NT2/D1 (cell line): ENCODE measurements around the gene PNKD.

Source experiments
- SUZ12 ChIP-seq: IDR thresholded peaks from 2 replicates; pipeline ENCODE4 v1.6.1; 2011; ENCODE audit not compliant: insufficient read length, insufficient read depth; ENCODE audit errors: extremely low read depth
- YY1 ChIP-seq: IDR thresholded peaks from 2 replicates; pipeline ENCODE4 v1.6.1; 2011; ENCODE audit not compliant: insufficient read length, insufficient read depth
- ZNF274 ChIP-seq: IDR thresholded peaks from 2 replicates; pipeline ENCODE4 v1.6.1; 2011; ENCODE audit warnings: mild to moderate bottlenecking, low read depth, low read length

DNA sequence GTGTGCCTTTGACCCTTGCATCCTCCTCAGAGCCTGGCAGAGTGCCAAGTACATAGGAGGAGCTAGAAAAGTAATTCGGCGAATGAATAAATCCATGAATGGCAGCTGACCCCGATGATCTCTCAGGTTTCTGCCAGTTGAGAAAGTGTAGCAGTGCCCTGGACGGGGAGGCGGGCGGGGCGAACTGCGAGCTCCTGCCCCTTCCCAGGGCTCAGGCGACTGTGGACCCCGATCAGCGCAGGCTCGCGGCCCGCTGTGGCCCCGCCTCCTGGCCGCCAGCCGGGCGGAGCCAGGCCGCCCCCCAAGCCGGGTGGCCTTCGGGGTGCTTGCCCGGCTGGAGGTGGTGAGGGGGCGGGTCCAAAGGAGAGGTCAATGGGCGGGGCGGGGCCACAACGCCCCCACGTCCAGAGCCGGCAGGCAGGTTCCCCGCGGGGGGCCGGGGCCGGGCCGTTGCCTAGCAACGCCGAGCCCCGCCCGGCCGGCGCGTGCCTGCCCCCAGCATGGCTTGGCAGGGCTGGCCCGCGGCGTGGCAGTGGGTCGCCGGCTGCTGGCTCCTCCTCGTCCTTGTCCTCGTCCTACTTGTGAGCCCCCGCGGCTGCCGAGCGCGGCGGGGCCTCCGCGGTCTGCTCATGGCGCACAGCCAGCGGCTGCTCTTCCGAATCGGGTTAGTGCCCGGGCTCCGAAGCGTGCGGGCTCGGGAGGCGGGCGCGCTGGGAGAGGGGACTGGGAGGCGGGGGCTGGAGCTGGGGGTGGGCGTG is 52.6 kb downstream of the PNKD start:
- TF ChIP-seq SUZ12 (no peak), YY1 (no peak), ZNF274 (no peak)
